NCI-H2227 (cell line): Measurements from ENCODE around the gene PAK4.
"Not testable (repeated sequence)": the region's sequence is repeated elsewhere in the genome, so short reads cannot be mapped to it uniquely, and the experiment has no call there.

Source experiments
- DNase-seq: peaks from one replicate; lab custom pipeline; 2025; ENCODE audit not compliant: unreplicated experiment; lab: John Stamatoyannopoulos, UW

Gene PAK4

DNA sequence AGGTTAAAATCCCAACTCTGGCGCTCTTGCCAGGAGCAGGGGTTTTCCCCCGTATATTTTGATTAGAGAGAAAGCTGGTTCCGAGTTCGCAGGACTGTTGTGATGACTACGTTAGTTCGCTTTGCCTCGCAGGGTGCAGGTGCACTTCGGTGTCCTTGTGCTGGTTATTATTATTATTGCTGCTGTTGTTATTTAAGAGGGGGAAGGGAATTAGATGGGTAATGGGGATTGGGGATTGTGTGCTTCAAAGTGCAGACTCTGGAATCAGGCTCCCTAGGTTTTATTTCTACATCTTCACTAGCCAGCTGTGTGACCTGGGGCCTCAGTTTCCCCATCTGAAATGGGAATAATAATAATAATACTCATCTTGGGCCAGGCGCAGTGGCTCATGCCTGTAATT is 26.2 kb upstream of the PAK4 start:
- peak; percentile 80 for DNase-seq

DNA sequence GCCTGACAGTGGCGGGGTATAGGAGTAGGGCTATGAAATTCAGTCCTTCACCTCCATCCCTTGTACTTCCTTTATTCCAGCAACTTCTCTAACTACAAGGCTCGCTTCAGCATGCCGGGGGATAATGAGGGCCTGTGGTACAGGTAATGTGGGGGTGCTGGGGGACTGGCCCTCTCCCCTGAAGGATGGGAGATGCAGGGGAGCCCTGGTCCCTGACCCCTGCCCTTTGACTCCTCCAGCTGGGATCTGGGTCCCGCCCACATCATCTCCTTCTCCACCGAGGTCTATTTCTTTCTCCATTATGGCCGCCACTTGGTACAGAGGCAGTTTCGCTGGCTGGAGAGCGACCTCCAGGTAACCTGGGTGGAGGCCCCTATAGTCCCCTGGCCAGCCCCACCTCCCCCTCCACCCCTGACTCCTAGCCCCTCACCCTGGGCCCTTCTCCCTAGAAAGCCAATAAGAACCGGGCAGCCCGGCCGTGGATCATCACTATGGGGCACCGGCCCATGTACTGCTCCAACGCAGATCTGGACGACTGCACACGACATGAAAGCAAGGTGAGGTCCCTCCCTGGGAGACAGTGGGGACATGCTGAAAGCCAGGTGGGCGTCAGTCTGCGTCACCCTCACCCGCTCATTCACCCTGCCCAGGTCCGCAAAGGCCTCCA is 25.0 kb upstream of the PAK4 start:
- DNase-seq: no peak

DNA sequence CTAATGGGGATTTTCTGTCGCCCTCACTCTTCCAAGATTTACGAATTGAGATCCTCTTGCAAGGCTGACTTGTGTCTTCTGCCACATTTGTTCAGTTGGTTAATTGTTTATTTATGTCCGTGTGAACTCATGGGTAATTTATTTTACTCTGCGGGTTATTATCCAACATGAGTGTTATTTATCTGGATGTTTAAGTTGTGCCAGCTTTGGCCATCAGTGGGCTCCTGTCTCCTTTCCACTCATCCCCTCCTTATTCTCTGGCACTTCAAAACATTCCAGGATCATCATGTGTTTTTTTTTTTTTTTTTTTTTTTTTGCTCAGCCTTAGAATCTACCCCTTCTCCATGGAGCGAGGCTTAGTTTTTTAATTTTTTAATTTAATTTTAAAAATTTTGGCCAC is 22.4 kb upstream of the PAK4 start:
- no peak for DNase-seq

GRCh38 chr19:39104186-39104596 is 21.4 kb upstream of the PAK4 start:
- no peak for DNase-seq

- no peak for DNase-seq
Observed at GRCh38 chr19:39106194-39106593, 19.4 kb upstream of the PAK4 start.

DNA sequence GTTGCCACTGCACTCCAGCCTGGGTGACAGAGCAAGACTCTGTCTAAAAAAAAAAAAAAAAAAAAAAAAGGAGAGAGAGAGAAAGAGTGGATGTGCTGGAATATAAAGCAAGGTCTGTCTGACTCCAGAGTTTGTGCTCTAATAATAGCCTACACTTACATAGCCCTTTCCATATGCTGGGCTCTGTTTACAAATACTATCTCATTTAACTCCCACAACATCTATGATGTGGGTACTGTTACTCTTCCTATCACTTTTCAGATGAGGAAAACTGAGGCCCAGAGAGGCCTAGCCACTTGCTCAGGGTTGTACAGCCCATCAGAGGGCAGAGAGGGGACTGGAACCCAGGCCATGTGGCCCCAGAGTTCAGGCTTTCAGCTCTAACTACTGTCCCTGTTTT is 15.9 kb upstream of the PAK4 start:
- DNase-seq: no peak

DNA sequence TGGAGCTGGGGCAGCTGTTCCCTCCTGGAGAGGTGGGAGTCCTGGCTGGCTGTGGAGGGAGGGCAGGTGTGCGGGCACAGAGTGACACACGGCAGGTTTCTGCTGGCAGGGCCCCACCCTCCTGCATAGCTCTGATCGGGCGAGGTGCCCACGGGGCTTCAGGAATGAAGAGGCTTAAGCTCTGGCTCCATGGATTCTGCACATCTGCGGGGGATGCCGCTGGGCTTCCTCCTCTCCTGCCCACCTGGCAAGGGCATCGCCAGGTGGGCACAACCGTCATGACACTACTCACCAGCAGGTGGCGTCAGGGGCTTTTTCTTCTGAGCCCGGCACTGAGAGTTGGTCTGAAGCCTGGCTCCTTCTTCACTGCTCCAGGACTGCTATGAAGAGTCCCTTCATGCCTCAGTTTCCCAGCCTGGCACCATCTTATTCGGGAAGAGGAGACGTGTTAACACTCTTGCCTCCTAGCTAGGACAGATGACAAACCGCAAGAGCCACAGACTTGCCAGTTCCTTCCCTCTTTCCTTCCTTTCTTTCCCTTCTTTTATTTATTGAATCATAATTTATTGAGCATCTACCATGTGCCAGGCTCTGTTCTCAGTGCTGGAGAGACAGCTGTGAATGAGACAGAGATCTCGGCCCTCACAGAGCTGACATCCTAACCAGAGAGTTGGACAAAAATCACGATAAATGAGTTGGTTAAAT is 15.2 kb upstream of the PAK4 start:
- peak; percentile 92 for DNase-seq

DNA sequence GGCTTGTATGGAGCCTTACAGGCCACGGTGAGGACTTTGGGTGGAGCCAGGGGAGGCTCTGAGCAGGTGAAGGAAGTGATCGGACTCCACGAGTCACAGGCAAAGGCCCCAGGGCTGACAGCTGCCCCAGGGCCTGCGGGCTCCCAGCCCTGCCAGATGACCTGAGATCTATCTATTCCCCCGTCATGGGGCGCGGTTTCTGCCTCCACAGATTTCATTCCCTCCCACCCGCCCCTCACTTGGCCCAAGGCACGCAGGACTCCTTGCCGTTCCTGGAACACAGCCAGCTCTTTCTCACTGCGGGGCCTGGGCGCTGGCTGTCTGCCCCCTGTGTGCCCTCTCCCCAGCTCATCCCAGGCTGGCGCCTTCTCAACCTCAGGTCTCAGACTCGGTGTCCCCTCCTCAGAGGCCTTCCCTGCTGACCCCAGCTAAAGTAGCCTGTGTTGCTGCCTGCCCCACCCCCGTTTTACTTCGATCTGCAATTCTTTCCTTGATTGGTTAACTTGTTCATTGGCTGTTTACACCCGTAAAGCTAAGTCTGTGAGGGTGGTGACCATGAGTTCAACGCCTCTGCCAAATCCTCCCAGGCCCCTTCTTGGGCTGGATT is 13.9 kb upstream of the PAK4 start:
- peak; percentile 74 for DNase-seq

DNA sequence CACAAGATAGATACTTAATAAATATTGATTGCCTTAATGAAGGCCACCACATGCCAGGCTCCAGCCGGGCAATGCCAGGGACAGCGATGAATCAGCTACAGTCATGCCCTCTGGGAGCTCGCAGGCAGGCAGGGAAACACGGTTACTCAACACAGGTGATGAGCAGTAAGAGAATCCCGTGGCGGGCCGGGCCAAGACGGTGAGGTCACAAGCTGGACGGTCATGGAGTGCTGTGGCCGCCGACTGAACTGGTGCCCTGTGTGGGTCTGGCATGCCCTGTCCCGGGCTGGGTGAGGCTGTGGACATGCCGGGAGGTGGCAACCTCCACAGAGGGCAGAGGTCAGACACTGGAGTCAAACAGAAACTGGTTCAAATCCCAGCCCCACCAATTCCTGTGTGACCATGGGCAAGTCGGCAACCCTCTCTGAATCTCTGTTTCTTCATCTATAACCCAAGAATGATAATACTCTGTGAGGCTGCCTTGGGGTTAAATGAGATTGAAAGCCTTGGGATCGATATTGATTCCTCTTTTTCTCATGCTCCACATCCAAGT is 13.2 kb upstream of the PAK4 start:
- DNase-seq: no peak

GRCh38 chr19:39113199-39113598 is 12.4 kb upstream of the PAK4 start:
- DNase-seq: no peak

- DNase-seq: no peak
Observed at GRCh38 chr19:39115105-39115847, 10.3 kb upstream of the PAK4 start.

DNA sequence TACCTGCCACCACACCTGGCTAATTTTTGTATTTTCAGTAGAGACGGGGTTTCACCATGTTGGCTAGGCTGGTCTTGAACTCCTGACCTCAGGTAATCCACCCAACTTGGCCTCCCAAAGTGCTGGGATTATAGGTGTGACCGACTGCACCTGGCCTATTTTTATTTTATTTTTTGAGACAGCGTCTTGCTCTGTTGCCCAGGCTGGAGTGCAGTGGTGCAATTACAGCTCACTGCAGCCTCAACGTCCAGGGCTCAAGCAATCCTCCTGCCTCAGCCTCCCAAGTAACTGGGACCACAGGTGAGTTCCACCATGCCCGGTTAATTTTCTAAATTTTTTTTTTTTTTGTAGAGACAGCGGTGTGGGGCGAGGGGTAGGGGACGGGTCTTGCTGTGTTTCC is 8.6 kb upstream of the PAK4 start:
- DNase-seq: not testable (repeated sequence)

DNA sequence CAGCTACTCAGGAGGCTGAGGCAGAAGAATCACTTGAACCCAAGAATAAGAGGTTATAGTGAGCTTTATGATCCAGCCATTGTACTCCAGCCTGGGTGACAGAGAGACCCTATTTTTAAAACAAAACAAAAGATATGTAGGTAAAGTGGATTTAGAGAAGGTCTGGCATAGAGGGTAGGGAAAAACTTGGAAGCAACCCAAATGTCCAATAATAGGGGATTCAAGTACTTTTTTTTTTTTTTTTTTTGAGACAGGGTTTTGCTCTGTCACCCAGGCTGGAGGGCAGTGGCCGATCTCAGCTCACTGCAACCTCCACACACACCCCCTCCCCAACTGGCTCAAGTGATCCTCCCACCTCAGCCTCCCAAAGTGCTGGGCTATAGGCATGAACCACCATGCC is 5.8 kb upstream of the PAK4 start:
- DNase-seq: no peak

DNA sequence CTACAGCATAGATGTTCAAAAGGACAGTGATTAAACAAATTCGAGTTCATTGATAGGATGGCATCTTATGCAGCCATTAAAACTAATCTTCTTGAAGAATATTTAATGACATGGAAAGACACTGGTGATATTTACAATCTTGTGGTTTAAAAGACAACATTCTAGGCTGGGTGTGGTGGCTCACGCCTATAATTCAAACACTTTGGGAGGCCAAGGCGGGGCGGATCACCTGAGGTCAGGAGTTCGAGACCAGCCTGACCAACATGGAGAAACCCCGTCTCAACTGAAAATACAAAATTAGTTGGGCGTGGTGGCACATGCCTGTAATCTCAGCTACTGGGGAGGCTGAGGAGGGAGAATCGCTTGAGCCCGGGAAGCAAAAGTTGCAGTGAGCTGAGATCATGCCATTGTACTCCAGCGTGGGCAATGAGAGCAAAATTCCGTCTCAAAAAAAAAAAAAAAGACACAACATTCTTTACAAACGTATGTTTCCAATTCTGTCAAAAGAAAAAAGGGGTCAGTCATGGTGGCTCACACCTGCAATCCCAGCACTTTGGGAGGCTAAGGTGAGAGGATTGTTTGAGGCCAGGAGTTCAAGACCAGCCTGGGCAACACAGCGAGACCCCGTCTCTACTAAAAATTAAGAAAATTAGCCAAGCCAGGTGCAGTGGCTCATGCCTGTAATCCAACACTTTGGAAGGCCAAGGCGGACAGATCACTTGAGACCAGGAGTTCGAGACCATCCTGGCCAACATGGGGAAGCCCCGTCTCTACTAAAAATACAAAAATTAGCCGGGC is 2.5 kb upstream of the PAK4 start:
- DNase-seq: no peak

GRCh38 chr19:39124136-39124764 is 1.3 kb upstream of the PAK4 start:
- DNase-seq: no peak

DNA sequence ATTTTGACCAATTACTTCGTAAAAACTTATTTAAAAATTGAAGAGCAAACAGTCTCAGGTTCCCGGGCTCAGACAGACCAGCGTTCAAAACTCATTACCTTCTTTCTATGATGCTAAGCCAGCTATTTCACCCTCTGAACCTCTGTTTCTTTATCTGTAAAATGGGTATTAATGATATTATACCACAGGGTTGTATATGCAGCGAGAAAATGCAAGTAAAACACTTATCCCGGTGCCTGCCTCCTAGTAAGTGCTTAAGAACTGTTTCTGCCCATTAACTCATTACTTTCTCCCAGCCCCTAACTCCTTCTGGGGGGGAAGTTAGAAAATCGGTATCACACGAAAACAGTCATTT is 410 bp upstream of the PAK4 start:
- DNase-seq: no peak

GRCh38 chr19:39126312-39127187 is 964 bp downstream of the PAK4 start:
- peak; percentile 86 for DNase-seq

DNA sequence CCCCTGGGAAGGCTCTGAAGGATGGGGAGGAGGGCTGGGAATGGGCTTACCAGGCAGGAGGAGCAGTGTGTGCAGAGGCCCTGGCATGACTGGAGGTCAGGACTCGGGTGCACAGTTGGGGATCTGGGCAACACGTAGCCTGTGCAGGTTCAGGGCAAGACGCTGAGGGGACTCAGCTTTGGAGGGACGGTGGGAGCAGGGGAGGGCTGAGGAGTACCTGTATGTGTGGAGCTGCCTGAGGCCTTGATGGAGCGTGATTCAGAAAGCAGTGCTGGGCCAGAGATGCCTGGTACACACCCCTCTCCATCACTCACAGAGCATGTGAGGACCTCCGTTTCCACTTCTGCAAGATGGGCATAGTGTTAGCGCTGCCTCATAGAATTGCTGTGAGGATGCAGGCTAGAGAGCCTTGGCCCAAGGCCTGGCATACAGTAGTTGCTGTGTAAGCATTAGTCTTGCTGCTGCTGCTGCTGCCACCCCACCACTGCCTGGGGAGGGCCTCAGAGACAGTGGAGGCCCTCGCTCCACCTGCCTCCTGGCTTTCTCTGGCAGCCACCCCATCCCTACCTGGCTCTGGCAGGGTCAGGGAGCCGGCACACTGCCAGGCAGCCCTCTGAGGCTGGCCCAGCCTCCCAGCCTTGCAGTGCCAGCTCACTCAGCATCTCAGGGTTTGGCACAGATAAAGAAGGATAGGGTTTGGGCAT is 2.4 kb downstream of the PAK4 start:
- no peak for DNase-seq
